22Rv1 (cell line): ENCODE measurements around the gene DTNB.

Source experiments
- H3K27ac ChIP-seq: fragments of 450-650 bp; 2 replicates; pipeline ENCODE4 v1.5.1; 2017
- CTCF ChIP-seq: fragments of 450-650 bp; IDR thresholded peaks from 2 replicates; pipeline ENCODE4 v1.5.1; 2017; ENCODE audit warnings: mild to moderate bottlenecking
- ZFX ChIP-seq: fragments of 450-650 bp; IDR thresholded peaks from 2 replicates; pipeline ENCODE4 v1.6.1; 2017; ENCODE audit warnings: antibody characterized with exemption, borderline replicate concordance

Gene DTNB

GRCh38 chr2:25491003-25491696 is 182.2 kb downstream of the DTNB start:
- no peak for TF ChIP-seq CTCF
- TF ChIP-seq ZFX = no peak
- no peak overlapping the region for H3K27ac ChIP-seq

DNA sequence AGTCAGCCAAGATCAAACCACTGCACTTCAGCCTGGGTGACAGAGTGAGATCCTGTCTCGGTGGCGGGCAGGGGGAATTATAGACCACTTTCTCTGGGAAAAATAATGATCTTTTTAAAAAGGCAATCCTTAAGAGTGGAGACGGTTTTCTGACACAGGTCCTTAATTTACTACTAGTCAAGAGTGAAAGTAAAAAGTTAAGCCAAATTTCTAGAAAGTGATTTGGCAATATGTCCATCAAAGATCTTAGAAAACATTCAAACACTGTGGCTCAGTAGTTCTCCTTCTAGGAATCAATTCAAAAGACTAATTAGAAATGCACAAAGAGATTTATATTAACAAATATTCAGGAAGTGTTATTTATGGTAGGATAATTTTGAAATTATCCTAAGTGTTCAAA is 183.2 kb downstream of the DTNB start:
- no peak overlapping the region for H3K27ac ChIP-seq
- TF ChIP-seq CTCF (no peak), ZFX (no peak)

DNA sequence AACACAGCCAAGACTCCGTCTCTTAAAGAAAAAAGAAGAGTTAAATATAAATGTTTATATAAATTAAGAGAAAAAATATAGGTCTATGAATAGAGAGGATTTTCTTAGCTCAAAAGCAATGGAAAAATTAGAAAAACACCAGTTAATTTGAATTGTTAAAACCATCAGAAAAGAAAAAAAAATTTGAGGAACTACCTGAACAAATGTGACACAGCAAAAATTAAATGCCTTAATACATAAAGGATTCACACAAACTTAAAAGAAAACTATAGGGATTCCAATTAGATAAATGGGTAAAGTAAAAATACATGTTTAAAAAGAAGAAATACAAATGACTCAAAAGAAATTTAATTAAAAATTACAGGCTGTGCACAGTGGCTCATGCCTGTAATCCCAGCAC is 183.7 kb downstream of the DTNB start:
- TF ChIP-seq ZFX (no peak), CTCF (no peak)
- H3K27ac ChIP-seq = no peak overlapping the region

DNA sequence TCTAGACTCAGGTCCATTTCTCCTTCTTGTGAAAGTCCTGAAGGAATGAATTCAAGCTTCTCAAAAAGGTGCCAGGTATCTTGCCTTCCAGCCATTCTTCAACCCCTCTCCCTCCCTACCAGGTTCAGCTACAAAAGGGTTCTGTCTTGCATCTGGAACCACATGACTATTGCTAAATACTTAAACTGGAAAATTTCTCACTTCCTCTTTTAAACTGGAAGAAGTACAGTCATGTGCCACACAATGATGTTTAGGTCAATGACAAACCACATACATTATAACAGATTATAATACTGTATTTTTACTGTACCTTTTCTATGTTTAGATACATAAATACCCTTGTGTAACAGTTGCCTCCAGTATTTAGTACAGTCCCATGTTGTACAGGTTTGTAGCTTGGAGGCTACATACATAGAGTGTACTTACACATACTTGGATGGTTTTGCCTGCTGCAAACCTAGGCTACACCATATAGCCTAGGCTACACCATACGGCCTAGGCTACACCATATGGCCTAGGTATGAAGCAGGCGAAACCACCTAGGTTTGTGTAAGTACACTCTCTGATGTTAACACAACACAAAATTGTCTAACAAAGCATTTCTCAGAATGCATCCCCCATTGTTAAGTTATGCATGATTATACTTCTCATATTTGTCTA is 189.6 kb downstream of the DTNB start:
- TF ChIP-seq CTCF (no peak), ZFX (no peak)
- H3K27ac ChIP-seq = no peak overlapping the region

DNA sequence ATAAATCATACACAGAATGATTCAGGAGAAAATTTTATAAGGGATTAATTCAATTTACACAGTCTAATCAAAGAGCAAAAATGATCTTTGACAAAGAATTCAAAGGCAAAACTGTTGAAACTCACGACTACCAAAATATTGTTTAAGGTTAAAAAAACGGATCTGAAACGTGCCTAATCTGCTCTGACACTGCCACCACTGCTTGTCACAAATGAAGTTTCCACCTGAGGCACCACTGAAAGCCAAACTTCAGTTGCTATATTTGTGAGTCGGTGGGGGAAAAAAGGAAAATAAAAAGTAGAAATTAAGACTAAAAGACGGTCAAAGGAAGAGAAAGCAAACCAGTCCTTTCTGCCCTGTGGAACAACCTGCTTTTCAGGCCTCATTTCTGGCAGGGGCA is 191.0 kb downstream of the DTNB start:
- H3K27ac ChIP-seq = no peak overlapping the region
- TF ChIP-seq CTCF = no peak
- TF ChIP-seq ZFX = no peak

- no peak for TF ChIP-seq CTCF
- no peak for TF ChIP-seq ZFX
- no peak overlapping the region for H3K27ac ChIP-seq
These were observed 191.7 kb downstream of the DTNB start for GRCh38 chr2:25481381-25482300.

DNA sequence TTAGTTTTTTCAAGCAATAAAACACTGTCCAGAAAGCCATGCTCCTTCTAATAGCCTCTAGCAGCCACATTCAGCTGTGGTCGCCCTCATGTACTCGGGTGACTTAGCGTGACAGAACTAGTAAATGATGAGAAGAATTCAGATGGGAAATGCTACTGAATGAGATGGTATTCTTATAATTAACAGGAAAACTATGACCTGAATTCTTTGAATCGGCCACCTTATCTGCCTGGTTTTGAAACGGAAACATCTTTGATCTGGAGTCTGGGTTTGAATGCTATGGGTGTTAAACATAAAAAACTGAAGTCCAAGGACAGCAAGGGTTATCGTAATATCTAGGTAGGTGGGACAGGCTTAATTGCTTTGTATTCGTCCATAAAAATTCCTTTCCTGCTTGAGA is 192.8 kb downstream of the DTNB start:
- TF ChIP-seq ZFX (no peak), CTCF (no peak)

More for the DNA sequence above, 192.8 kb downstream of the DTNB start:
- H3K27ac ChIP-seq = no peak overlapping the region
